Measurements from ENCODE around the gene WDR7. TPM values are rescaled to one million over a fixed set of nuclear protein-coding genes. Genes with fewer than 3 reads are reported as not detected.
"Not testable (repeated sequence)": the region's sequence is repeated elsewhere in the genome, so short reads cannot be mapped to it uniquely, and the experiment has no call there.

Gene WDR7
- total RNA-seq, 1 donor from 2014 or later: 21.5 TPM

GRCh38 chr18:56654280-56654679 lies 3.1 kb downstream of the WDR7 start:
- not testable (repeated sequence) for DNase-seq (ENCODE audit: low read depth)

GRCh38 chr18:56658261-56658660 lies 7.1 kb downstream of the WDR7 start:
- no peak for DNase-seq (ENCODE audit: low read depth)

DNA sequence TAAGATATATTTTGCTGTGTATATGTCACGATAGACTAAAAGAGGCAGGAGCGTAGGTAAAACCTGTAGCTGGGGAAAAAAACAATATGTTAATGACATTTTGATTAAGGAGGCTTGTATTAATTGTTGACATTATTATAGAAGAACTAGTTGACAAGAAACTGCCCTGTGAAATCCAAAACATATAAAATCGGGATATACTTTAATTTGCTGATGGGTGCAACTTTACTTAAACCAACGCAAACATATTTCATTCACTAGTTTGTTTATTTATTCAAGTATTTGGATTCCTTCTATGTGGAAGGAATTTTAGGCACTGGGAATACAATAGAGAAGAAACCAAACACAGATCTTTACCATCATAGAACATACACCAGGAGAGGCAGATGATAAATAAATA lies 8.0 kb downstream of the WDR7 start:
- DNase-seq (ENCODE audit: low read depth): no peak

- no peak for DNase-seq (ENCODE audit: low read depth)
These were observed 9.5 kb downstream of the WDR7 start for GRCh38 chr18:56660655-56661054.

GRCh38 chr18:56661360-56662062 lies 10.4 kb downstream of the WDR7 start:
- DNase-seq (ENCODE audit: low read depth): peak; percentile 44

DNA sequence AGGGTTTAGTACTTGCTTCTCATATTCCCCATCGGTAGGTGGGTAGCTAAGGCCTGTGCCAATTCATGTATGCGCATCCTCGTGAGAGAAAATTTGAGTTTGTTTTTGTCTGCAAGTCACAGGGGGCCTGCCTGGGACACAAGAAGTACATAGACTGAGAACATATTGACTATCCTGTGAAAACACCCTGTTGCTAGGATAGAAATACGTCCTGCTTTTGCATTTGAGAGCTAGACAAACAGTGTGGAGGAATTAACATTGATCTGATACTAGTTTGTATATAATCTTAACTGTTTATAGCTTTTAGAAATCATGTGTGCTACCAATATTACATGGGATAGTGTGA lies 10.9 kb downstream of the WDR7 start:
- DNase-seq (ENCODE audit: low read depth): no peak

GRCh38 chr18:56662502-56662901 lies 11.3 kb downstream of the WDR7 start:
- no peak for DNase-seq (ENCODE audit: low read depth)

DNA sequence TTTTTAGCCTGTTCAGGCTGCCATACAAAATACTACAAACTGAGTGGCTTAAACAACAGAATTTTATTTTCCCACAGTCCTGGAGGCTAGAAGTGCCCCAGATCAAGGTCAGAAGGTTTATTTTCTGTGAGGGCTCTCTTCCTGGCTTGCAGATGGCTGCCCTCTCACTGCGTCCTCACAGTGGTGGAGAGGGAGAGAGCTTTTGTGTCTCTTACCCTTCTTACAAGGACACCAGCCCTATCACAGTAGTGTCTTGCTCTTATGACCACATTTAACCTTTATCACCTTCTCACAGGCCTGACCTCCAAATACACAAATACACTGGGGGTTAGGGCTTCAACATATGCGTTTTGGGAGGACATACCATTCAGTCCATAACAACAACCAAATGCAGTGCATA lies 11.7 kb downstream of the WDR7 start:
- no peak for DNase-seq (ENCODE audit: low read depth)

- DNase-seq (ENCODE audit: low read depth): no peak
These were observed 21.2 kb downstream of the WDR7 start for GRCh38 chr18:56672391-56672790.

GRCh38 chr18:56672981-56673380 lies 21.8 kb downstream of the WDR7 start:
- no peak for DNase-seq (ENCODE audit: low read depth)

GRCh38 chr18:56676639-56677038 lies 25.5 kb downstream of the WDR7 start:
- no peak for DNase-seq (ENCODE audit: low read depth)

GRCh38 chr18:56678836-56679565 lies 27.8 kb downstream of the WDR7 start:
- DNase-seq (ENCODE audit: low read depth): peak; percentile 23

DNA sequence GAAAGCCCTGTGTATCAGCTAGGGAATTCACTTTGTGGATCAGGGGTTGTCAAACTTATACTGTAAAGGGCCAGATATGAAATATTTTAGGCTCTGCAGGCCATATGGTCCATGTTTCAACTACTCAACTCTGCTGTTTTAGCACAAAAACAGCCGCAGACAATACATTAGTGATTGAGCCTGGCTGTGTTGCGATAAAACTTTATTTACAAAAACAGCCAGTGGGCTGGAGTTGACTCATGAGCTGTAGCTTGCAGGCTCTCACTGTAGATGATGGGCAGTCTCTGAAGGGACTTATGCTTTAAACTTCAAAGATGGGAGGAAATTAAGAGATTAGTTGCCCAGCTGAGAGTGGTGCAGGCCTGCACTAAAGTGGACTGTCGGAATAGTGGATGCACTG lies 33.1 kb downstream of the WDR7 start:
- DNase-seq (ENCODE audit: low read depth): no peak

DNA sequence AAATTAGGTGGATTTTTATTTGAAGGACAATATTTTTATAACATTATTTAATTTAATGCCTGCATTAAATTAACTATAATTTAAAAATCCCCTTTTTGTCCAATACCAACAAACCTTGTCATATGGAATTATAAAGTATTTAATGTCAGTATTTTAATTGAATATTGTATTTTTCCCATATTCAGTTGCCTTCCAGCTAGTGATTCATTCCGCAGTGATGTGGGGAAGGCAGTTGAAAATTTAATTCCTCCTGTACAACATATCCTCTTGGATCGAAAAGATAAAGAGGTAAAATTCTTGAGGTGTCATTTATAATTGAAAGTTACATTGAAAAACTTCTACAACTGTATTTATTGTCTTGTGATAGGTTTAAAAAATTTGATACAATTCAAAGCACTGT lies 40.4 kb downstream of the WDR7 start:
- DNase-seq (ENCODE audit: low read depth): no peak

- no peak for DNase-seq (ENCODE audit: low read depth)
These were observed 45.8 kb downstream of the WDR7 start for GRCh38 chr18:56696966-56697365.

- DNase-seq (ENCODE audit: low read depth): peak; percentile 57
These were observed 51.8 kb downstream of the WDR7 start for GRCh38 chr18:56702946-56703345.

DNA sequence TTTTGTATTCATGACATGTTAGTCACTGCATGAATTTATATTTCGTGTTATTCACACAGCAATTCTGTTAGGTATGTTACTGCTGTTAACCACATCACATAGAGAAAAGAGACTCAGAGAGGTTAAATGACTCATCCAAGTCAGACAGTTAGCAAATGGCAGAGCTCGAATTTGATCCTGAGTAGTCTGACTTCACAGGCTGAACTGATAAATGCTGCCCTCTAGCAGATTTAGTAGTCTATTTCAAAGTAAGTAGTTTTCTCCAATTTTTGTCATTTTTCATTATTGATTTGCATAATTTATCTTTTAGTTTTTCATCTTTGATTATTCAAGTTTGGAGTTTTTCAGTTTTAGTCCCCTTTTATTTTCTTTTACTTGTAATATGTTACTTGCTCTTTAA lies 58.3 kb downstream of the WDR7 start:
- peak; percentile 88 for DNase-seq (ENCODE audit: low read depth)

- no peak for DNase-seq (ENCODE audit: low read depth)
These were observed 60.7 kb downstream of the WDR7 start for GRCh38 chr18:56711708-56712445.

DNA sequence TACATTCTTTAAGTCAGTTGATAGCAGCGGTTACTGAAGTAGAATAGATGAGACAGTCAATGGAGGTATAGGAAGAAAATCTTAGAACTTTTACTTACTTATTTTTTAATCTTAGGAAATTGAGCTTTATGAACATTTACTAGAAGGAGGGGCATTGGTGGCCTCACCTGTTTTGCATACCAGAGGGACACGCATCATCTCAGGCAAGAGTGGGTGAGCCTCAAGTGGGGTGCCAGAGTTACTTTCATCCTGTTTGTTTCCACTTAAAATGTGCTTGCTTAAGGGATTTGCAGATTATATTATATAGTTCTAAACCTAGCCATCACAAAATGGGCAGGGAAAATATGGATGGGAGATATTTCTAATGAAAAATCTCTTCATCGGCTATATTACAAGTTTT lies 61.6 kb downstream of the WDR7 start:
- no peak for DNase-seq (ENCODE audit: low read depth)

- no peak for DNase-seq (ENCODE audit: low read depth)
These were observed 64.0 kb downstream of the WDR7 start for GRCh38 chr18:56715121-56715520.

- DNase-seq (ENCODE audit: low read depth): peak; percentile 28
These were observed 65.6 kb downstream of the WDR7 start for GRCh38 chr18:56716692-56717146.

DNA sequence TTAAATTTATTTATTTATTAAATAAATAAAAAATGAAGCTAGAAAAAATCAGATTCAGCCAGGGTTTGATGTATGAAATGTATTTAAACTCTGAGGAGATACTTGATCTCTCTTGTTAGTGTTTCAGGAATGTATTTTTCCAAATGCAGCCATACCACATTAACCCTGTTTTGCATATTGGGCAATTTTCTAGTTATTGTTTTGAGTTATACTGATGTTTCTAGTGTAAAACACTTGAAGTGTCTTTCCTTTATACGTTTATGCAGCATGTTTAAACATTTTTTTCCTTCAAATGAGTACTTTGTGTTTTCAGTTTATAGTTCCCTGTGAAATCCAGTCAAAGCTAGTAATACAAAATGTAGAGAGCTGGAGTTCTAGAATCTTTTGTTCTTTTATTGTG lies 69.9 kb downstream of the WDR7 start:
- no peak for DNase-seq (ENCODE audit: low read depth)

DNA sequence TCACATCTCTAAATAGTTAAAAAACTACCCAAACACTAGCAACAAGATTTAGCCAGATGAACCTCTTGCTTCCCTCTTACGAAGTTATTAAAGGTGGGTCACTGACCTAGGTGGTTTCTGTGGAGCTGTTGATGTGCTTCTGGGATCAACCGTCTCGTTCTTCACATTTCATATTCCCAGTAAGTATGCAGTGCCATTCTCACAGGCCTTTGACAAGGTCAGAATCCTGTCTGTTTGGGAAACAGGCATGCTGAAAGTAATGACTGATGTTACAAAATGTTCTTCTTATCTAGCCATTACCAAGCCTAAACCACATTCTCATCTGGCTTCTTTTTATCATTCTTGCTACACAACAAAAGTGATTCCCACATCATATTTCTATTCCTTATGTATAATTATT lies 70.3 kb downstream of the WDR7 start:
- DNase-seq (ENCODE audit: low read depth): no peak
